Smooth muscle cell of the brain vasculature (primary cell): ENCODE measurements around the gene TMEM139.
A peak's percentile ranks its signal among the peaks of the same experiment; 100 is the strongest.
"Not testable (repeated sequence)": the region's sequence is repeated elsewhere in the genome, so short reads cannot be mapped to it uniquely, and the experiment has no call there.

ENCODE experiments used
- DNase-seq: peaks from one replicate; pipeline ENCODE4 v3.0.0-alpha.2; 2012; ENCODE audit warnings: low read depth, low spot score

TMEM139 gene

DNA sequence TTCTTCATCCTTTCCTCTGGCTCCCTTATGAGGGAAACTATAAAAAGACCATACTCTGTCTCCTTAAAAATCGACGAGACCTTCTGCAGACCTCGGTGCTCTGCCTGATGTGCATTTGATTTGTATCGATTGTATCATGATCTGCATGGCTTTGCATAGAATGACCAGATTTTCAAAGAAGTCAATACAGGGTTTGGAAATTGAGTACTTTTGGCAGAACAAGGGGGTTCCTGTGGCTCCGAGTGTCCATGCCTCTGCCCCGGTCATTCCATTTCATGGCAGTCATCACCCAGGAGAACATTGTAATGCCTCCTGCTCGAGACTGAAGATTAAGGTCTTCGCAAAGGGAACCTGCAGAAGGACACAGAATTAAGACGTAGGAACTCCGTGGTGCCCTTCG is 4.1 kb downstream of the TMEM139 start:
- peak; percentile 9 for DNase-seq

DNA sequence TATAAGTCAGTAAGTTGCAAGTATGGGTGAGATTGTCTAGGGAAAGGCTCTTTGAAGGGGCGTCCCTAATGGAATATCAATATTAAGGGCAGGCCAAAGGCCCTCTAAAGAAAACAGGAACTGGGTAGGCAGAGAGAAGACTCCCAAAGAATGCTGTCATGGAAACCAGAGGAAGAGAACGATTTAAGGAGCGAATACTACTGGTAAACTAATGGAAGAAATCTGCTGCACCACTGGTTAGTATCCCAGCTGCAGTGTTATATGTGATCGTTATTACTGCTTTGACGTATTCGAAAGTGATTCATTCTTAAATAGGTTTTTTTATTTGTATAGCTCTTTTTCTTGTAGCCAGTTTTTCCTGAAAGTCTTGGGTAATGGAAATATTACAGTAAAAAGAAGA is 4.7 kb downstream of the TMEM139 start:
- no peak for DNase-seq

DNA sequence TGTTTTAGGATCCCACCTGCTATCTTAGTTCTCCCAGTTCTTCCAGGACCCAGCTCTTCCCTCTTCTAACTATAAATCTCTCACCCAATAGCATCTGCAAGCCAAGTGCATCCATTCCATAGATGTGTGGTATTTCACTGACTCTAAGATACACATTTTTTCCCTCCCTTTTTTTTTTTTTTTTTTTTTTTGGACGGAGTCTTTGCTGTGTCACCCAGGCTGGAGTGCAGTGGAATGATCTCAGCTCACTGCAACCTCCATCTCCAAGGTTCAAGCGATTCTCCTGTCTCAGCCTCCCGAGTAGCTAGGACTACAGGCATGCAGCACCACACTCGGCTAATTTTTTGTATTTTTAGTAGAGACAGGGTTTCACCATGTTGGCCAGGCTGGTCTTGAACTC is 5.1 kb downstream of the TMEM139 start:
- not testable (repeated sequence) for DNase-seq

DNA sequence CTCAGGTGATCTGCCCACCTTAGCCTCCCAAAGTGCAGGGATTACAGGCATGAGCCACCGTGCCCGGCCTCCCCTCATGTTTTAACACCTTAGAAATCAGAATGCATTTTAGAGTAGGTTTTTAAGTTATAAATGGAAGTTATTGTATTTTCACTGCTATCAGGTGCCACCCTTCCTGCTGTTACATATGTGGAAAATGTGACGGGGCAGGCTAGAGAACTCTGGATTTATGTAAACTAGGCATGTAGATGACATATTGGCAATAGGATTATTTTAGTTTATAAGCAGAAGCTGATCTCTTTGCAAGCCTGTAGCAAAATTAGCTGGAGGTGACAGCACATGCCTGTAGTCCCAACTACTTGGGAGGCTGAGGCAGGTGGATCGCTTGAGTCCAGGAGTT is 5.5 kb downstream of the TMEM139 start:
- no peak for DNase-seq

DNA sequence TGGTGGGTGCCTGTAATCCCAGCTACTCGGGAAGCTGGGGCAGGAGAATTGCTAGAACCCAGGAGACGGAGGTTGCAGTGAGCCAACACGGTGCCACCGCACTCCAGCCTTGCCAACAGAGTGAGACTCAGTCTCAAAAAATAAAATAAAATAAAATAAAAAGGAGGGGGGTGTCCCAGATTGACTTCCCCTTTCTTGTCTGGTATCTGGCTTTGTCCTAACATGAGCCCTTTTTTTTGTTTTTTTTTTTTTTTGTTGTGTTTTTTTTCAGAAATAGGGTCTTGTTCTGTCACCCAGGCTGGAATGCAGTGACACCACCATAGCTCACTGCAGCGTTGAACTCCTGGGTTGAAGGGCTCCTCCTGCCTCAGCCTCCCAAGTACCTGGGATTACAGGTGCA is 8.1 kb downstream of the TMEM139 start:
- no peak for DNase-seq

DNA sequence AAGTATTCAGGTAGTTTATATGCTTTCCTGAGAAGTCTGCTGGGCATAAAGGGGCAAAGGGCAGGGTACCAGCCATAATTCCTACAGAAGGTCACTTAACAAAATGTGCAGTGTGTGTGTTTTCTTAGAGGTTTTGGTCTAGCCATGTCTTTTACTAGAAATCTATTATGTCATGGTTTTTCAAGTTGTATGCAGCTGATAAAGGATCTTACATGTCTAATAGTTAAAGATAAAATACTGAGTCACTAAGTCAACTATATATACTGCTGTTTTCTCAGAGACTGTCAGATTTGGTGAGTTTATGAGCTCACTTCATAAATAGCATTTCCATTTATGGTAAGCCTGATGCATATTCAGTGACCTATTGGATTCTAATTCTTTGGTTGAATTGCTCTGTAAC is 11.1 kb downstream of the TMEM139 start:
- DNase-seq: no peak

DNA sequence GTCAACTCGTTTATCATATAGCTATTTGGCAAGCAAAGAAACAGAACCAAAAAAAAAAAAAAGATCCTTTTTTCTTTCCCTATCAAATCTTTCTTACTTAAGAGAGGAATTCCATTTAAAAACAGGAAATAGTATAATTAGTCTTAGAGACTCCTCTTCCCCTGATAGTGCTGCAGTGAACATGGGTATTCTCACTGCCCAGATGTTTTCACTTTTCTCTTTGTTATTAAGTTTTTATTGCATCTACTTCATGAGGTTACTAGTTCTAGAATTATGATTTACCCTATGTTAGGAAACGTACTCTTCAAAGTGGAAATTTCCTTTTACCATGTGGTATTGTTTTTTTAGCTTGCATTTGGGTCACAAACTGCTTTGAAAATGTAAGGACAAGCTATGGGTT is 11.9 kb downstream of the TMEM139 start:
- DNase-seq: no peak

DNA sequence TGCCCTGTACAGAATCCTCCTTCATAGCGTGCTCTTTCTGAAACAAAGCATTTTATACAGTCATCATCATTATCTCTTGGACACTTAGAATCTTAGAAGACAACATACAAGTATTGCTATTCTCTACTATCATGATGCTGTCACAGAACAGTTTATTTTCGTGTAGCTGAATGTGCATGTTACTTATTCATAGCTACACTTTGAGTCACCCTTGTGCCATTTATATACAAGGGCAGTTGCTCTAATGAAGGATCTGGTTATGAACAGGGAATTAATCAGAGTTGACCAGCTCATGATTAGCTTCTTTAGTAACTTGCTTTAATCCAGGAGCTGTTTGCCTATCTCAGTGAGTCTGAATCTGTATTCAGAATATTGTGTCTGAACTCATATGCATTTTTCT is 14.6 kb downstream of the TMEM139 start:
- no peak for DNase-seq

DNA sequence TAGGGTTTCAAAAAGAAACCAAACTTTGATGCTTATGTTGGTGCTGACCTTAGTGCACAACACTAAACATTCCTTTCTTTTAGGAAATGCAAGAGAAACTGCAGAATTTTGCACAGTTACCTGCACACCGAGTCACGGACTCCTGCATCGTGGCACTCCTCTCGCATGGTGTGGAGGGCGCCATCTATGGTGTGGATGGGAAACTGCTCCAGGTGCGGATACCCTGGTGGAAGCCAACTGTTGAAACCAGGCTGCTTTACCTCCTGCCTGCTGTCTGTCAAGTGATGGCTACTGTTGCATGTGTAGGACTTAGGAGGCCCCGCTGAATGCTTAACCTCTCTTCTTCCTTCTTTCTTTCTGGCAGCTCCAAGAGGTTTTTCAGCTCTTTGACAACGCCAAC is 15.1 kb downstream of the TMEM139 start:
- DNase-seq: no peak

DNA sequence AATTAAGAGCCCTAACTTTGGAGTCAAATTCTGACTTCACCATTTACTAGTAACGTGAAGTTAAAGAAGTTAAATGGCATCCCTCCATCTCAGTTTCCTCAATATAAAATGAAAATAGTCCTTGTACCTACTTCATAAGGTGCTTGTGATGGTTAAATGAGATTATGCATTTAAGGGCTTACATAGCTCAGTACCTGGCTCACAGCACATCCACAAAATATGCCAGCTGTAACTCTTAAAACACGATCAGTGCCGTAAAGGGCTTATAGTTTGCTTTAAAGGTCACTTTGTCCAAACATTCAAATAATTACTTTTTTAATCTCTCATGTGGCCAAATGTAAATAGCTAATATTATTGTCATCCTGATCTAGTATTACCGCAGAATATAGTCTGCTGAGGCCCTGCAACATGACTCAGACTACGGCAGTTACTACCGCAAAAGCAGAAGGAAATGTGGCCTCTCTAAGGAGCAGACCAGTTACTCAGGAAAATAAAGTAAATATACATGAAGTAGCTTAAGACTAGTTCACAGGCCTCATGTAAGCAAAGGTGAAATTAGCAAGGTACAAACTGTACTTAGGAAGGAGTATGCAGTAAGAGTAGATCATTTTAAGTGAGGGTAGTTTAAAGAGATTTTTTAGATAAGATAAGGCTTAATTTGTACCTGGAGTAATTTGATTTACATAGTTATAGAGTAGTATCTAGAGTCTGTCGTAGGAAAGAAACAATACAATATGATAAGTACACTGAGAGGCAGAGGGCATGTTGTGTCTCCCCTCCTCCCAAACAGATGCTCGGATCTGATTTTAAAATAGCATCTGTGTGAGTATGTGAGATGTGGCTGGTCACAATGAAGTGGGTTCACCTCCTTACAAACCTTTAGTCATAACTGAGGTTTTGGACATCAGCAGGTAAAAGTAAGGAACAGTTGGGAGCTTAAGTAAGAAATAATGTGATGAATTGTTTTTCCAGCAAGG is 16.5 kb downstream of the TMEM139 start:
- no peak for DNase-seq

DNA sequence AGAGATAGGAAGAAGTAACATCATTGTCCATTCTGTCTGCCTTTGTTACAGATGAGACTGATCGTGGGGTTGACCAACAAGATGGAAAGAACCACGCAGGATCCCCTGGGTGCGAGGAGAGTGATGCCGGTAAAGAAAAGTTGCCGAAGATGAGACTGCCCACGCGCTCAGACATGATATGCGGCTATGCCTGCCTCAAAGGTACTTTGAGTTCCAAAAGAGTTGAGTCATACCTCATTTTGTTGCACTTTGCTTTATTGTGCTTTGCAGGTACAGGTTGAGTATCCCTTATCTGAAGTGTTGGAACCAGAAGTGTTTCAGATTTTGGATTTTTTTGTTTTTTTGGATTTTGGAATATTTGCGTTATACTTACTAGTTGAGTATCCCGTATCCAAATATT is 19.0 kb downstream of the TMEM139 start:
- no peak for DNase-seq

DNA sequence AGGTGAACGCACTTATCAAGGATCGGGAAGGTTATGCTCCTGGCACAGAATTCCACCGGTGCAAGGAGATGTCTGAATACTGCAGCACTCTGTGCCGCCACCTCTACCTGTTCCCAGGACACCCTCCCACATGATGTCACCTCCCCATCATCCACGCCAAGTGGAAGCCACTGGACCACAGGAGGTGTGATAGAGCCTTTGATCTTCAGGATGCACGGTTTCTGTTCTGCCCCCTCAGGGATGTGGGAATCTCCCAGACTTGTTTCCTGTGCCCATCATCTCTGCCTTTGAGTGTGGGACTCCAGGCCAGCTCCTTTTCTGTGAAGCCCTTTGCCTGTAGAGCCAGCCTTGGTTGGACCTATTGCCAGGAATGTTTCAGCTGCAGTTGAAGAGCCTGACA is 20.2 kb downstream of the TMEM139 start:
- DNase-seq: no peak

DNA sequence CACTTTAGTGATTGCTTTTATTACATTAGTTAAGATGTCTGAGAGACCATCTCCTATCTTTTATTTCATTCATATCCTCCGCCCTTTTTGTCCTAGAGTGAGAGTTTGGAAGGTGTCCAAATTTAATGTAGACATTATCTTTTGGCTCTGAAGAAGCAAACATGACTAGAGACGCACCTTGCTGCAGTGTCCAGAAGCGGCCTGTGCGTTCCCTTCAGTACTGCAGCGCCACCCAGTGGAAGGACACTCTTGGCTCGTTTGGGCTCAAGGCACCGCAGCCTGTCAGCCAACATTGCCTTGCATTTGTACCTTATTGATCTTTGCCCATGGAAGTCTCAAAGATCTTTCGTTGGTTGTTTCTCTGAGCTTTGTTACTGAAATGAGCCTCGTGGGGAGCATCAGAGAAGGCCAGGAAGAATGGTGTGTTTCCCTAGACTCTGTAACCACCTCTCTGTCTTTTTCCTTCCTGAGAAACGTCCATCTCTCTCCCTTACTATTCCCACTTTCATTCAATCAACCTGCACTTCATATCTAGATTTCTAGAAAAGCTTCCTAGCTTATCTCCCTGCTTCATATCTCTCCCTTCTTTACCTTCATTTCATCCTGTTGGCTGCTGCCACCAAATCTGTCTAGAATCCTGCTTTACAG is 20.8 kb downstream of the TMEM139 start:
- DNase-seq: no peak

DNA sequence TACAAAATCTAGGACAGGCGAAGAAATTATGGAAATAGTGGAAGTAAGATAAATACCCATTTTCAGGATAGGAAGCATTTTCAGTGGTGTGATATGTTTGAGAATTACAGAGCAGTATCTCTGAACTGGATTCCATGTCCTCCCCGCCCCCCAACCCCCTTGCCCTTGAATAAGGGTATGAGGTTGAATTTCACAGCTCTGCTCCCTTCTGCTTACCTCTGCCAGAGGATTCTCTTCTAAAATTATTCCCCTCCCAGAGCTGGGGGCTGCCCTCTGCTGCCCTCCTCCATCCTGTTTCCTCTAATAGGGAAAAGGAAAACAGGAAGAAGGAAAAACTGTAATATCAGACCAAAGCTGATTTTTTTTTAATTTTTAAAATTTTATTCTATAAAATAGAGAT is 23.9 kb downstream of the TMEM139 start:
- DNase-seq: no peak

DNA sequence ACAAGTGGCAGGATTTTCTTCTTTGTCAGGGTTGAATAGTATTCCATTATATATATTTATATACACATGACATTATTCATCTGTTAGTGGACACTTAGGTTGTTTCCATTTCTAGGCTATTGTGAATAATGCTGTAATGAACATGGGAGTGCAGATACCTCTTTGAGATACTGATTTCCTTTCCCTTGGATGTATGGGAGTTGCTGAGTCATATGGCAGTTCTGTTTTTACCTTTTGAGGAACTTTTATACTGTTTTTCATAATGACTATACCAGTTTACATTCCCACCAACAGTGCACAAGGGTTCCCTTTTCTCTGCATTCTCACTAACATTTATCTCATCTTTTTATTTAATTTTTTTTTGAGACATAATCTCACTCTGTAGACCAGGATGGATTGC is 29.4 kb downstream of the TMEM139 start:
- no peak for DNase-seq

DNA sequence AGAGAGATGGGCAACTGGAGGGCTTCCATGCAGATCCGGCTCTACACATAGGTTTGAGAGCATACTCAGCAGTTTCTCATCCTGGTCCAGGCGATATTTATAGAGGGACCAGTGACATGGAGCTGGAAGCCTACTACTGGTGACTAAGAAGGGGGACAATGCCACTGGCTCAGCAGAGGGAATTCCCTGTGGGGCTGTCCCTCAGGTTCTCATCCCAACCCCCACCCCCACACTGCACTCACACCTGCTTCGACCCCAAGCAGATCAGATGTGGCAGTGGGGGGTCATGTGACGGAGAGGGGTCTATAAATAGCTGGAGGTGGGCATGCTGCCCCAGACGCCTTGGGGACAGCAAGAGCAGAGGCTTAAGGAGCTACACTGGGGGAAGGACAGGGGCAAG is 31.0 kb downstream of the TMEM139 start, which contains the start of gene CLCN1:
CLCN1 (plus strand) TSS at position 336 of the 400 bp plus-strand sequence. CDS start 102 bp downstream, outside the sequence.
- DNase-seq: no peak

DNA sequence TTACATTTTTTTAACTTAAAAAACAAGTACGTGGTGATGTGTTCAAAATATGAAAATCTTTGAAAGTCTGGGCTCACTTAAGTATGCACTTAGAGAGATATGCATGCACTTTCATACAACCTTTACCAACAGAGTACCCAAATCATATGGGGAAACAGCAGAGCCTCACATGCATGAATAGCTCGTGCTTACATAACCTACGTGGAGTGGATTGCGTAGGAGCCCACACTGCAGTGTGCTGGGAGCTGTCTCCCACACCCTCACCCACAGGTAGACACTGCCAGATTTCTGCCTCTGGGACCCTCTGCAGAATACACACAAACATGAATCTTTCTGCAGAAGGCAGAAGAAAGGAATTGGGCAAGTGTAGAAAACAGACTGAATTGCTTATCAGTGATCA is 31.7 kb downstream of the TMEM139 start:
- no peak for DNase-seq

DNA sequence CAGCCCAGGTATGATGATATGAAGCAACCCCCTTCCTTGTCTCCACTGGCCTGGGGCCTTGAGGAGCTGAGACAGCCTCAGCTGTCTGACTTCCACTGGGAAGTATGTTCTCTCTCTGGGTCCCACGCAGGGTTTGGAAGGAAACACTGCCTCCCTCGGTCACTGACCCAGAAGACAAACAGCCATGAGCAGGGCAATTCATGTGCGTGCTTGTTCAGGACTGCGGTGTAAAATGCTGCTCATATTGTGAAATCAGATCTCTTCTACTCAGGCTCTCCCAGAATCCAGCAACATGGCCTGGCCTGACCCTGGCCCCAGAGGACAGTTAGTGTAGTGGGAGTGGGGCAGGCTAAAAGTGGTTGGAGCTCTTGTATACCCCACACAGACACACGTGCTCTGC is 33.9 kb downstream of the TMEM139 start:
- DNase-seq: peak; percentile 37

DNA sequence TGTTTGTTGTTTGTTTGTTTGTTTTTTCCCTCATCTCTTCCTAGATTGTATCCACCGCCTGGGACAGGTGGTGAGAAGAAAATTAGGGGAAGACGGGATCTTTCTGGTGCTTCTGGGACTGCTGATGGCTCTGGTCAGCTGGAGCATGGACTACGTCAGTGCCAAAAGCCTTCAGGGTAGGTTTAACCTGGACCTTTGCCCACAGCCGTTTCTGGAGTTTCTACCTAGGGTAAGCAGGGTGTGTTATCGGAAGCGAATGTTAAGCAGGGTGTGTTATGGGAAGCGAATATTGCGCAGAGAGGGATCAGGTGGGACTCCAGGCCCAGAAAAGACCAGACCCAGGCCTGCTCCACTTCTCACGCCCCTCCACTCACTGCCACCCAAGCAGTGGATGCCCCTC is 35.9 kb downstream of the TMEM139 start:
- DNase-seq: no peak

DNA sequence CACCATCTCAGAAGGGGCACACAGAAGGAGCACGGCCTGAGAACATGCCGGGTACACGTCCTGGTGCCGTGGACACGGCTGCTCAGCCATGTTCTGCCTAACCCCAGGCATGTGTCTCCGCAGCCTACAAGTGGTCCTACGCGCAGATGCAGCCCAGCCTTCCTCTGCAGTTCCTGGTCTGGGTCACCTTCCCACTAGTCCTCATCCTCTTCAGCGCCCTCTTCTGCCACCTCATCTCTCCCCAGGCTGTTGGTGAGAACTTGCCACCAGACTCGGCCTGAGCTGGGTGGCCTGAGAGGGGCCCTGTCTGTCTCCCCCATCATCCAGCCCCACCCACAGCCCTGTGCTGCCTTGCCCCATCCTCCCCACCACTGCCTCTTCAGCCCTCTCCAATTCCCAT is 36.5 kb downstream of the TMEM139 start:
- no peak for DNase-seq

DNA sequence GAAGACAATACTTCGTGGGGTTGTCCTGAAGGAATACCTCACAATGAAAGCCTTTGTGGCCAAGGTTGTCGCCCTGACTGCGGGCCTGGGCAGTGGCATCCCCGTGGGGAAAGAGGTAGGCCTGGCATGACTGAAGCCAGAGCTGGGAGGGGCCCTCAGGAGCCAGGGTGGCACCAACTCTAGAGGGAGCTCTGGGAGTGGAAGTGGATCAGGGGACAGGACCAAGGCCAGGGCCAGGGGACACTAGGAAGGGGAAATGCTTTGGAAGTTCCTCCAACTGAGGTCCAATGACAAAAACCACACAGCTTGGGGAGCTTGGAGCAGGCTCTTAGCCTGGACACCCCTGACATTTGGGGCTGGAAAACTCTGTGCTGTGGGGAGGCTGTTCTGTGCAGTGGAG is 37.0 kb downstream of the TMEM139 start:
- DNase-seq: no peak

DNA sequence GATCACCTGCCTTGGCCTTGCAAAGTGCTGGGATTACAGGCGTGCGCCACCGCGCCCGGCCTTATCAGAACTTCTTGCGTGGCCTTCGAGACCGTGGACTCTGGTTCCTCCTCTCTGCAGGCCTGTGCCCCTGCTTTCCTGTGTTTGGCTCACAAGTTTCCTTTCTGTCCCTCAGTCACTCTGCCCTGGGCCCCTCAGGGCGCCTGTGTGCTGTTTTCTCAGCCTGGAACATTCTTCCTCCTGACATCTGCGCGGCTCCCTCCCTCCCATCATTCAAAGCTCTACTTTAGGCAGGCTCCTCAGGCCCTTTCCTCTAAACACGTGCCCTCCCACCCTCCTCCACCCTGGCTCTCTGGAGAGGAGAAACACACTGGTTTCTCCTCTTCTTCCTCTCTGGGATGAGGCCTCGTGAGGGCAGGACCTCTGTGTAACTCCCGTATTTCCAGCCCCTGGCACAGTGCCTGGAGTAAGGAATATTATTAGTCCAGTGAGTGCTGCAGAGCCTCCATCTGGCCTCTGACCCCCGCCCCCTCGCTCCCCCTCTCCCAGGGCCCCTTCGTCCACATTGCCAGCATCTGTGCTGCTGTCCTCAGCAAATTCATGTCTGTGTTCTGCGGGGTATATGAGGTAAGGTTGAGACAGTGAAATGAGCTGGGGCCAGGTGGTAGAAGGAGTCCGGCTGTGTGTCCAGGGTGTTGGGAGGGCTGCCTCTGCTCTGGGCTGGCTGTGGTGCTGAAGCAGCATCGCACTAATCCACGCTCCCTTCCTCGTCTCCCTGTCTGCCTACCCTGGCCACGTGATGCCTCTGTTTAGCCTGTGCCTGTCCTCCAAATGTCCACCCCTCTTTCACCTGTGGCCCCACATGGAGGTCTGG is 38.2 kb downstream of the TMEM139 start:
- no peak for DNase-seq
